ENCODE measurements around the gene TIAM1.

Gene TIAM1

GRCh38 chr21:31316072-31316471, 28.0 kb downstream of the TIAM1 start:
- no peak overlapping the region for H3K4me2 ChIP-seq
- no peak overlapping the region for H3K4me3 ChIP-seq
- peaks cover 0 to 27% (median 20%) of the 10 kb centered on the region in 11 experiments; a peak in 16 of 22 replicates for H3K9me3 ChIP-seq (replicated peaks in 1 of 11)
- peaks cover 0 to 12% (median 9%) of the 10 kb centered on the region in 11 experiments; a peak in 9 of 22 replicates for H3K36me3 ChIP-seq
- no peaks in the 10 kb centered on the region for H4K20me1 ChIP-seq
- peaks cover 0 to 2% (median 0%) of the 10 kb centered on the region in 10 experiments; a peak in 1 of 20 replicates for H3K4me1 ChIP-seq
- no peak overlapping the region for H3K27ac ChIP-seq
- H3K27me3 ChIP-seq = no peaks in the 10 kb centered on the region
- no peak overlapping the region for H3K9ac ChIP-seq
- TF ChIP-seq Cebpa-rat (IDR thresholded peaks at IDR 0.05) = no peak

GRCh38 chr21:31310750-31311149, 33.3 kb downstream of the TIAM1 start:
- H3K27me3 ChIP-seq = no peaks in the 10 kb centered on the region
- no peaks in the 10 kb centered on the region for H4K20me1 ChIP-seq
- no peak overlapping the region for H3K27ac ChIP-seq
- H3K9ac ChIP-seq = no peak overlapping the region
- H3K9me3 ChIP-seq (replicated peaks in 1 of 11) = peaks cover 0 to 13% (median 5%) of the 10 kb centered on the region in 11 experiments; a peak in 14 of 22 replicates
- peak overlapping the region in 1 of 11 experiments; percentile 11; a peak in 1 of 22 replicates for H3K4me2 ChIP-seq
- H3K4me1 ChIP-seq = peaks cover 0 to 16% (median 4%) of the 10 kb centered on the region in 10 experiments; a peak in 12 of 20 replicates
- H3K4me3 ChIP-seq = no peak overlapping the region
- no peak for TF ChIP-seq Cebpa-rat (IDR thresholded peaks at IDR 0.05)
- H3K36me3 ChIP-seq = peaks cover 0 to 12% (median 4%) of the 10 kb centered on the region in 11 experiments; a peak in 4 of 22 replicates

- H3K36me3 ChIP-seq = peaks cover 0 to 12% (median 0%) of the 10 kb centered on the region in 11 experiments; a peak in 4 of 22 replicates
- H3K9me3 ChIP-seq (replicated peaks in 1 of 11) = peaks cover 0 to 7% (median 0%) of the 10 kb centered on the region in 11 experiments; a peak in 2 of 22 replicates
- no peak overlapping the region for H3K27ac ChIP-seq
- TF ChIP-seq Cebpa-rat (IDR thresholded peaks at IDR 0.05) = no peak
- H4K20me1 ChIP-seq = no peaks in the 10 kb centered on the region
- H3K4me1 ChIP-seq = peaks cover 0 to 22% (median 8%) of the 10 kb centered on the region in 10 experiments; a peak in 12 of 20 replicates
- H3K27me3 ChIP-seq = no peaks in the 10 kb centered on the region
- no peak overlapping the region for H3K4me2 ChIP-seq
- no peak overlapping the region for H3K4me3 ChIP-seq
- H3K9ac ChIP-seq = no peak overlapping the region
These were observed 35.5 kb downstream of the TIAM1 start for GRCh38 chr21:31308584-31308983.

- TF ChIP-seq Cebpa-rat (IDR thresholded peaks at IDR 0.05) = no peak
- H3K27ac ChIP-seq = no peak overlapping the region
- peaks cover 0 to 7% (median 0%) of the 10 kb centered on the region in 11 experiments; a peak in 2 of 22 replicates for H3K9me3 ChIP-seq (replicated peaks in 1 of 11)
- H3K4me3 ChIP-seq = no peak overlapping the region
- no peak overlapping the region for H3K9ac ChIP-seq
- H3K36me3 ChIP-seq = peaks cover 0 to 10% (median 0%) of the 10 kb centered on the region in 11 experiments; a peak in 4 of 22 replicates
- no peaks in the 10 kb centered on the region; a peak in 1 of 22 replicates for H4K20me1 ChIP-seq
- peak overlapping the region in 7 of 11 experiments; percentile 4 to 55 (median 37); a peak in 8 of 22 replicates for H3K4me2 ChIP-seq
- H3K27me3 ChIP-seq = no peaks in the 10 kb centered on the region
- H3K4me1 ChIP-seq = peaks cover 0 to 18% (median 8%) of the 10 kb centered on the region in 10 experiments; a peak in 12 of 20 replicates
These were observed 38.2 kb downstream of the TIAM1 start for GRCh38 chr21:31305888-31306287.

GRCh38 chr21:31299291-31300147, 44.5 kb downstream of the TIAM1 start:
- no peak overlapping the region for H3K9ac ChIP-seq
- no peaks in the 10 kb centered on the region; a peak in 1 of 22 replicates for H4K20me1 ChIP-seq
- H3K4me2 ChIP-seq = no peak overlapping the region
- H3K27ac ChIP-seq = no peak overlapping the region
- H3K9me3 ChIP-seq (replicated peaks in 1 of 11) = peaks cover 0 to 15% (median 6%) of the 10 kb centered on the region in 11 experiments; a peak in 14 of 22 replicates
- peaks cover 0 to 4% (median 0%) of the 10 kb centered on the region in 10 experiments; a peak in 7 of 20 replicates for H3K4me1 ChIP-seq
- no peak overlapping the region for H3K4me3 ChIP-seq
- no peak for TF ChIP-seq Cebpa-rat (IDR thresholded peaks at IDR 0.05)
- peaks cover 0 to 6% (median 0%) of the 10 kb centered on the region in 11 experiments; a peak in 5 of 22 replicates for H3K36me3 ChIP-seq
- H3K27me3 ChIP-seq = no peaks in the 10 kb centered on the region

GRCh38 chr21:31298618-31299269, 45.3 kb downstream of the TIAM1 start:
- no peak overlapping the region for H3K4me3 ChIP-seq
- H3K27me3 ChIP-seq = no peaks in the 10 kb centered on the region
- H3K4me1 ChIP-seq = peaks cover 0 to 12% (median 0%) of the 10 kb centered on the region in 10 experiments; a peak in 8 of 20 replicates
- no peak overlapping the region for H3K4me2 ChIP-seq
- no peaks in the 10 kb centered on the region; a peak in 1 of 22 replicates for H4K20me1 ChIP-seq
- no peak overlapping the region for H3K9ac ChIP-seq
- H3K27ac ChIP-seq = no peak overlapping the region
- peaks cover 0 to 6% (median 0%) of the 10 kb centered on the region in 11 experiments; a peak in 5 of 22 replicates for H3K36me3 ChIP-seq
- peaks cover 0 to 15% (median 6%) of the 10 kb centered on the region in 11 experiments; a peak in 14 of 22 replicates for H3K9me3 ChIP-seq (replicated peaks in 1 of 11)
- no peak for TF ChIP-seq Cebpa-rat (IDR thresholded peaks at IDR 0.05)

- Histone ChIP-seq H3K4me1 (peaks cover 0 to 17% (median 0%) of the 10 kb centered on the region in 10 experiments; a peak in 8 of 20 replicates), H3K36me3 (peaks cover 0 to 9% (median 6%) of the 10 kb centered on the region in 11 experiments; a peak in 9 of 22 replicates), H3K27ac (no peak overlapping the region), H3K27me3 (no peaks in the 10 kb centered on the region), H3K4me3 (no peak overlapping the region), H3K9ac (no peak overlapping the region), H3K4me2 (no peak overlapping the region), H4K20me1 (no peaks in the 10 kb centered on the region; a peak in 1 of 22 replicates), H3K9me3 (replicated peaks in 1 of 11) (peaks cover 0 to 17% (median 7%) of the 10 kb centered on the region in 11 experiments; a peak in 14 of 22 replicates)
- no peak for TF ChIP-seq Cebpa-rat (IDR thresholded peaks at IDR 0.05)
These were observed 46.3 kb downstream of the TIAM1 start for GRCh38 chr21:31297806-31298205.

GRCh38 chr21:31295676-31296075, 48.4 kb downstream of the TIAM1 start:
- no peak overlapping the region for H3K4me2 ChIP-seq
- peaks cover 0 to 12% (median 7%) of the 10 kb centered on the region in 11 experiments; a peak in 9 of 22 replicates for H3K36me3 ChIP-seq
- no peak overlapping the region for H3K4me3 ChIP-seq
- H3K4me1 ChIP-seq = peaks cover 0 to 17% (median 0%) of the 10 kb centered on the region in 10 experiments; a peak in 8 of 20 replicates
- H3K27ac ChIP-seq = no peak overlapping the region
- H3K9ac ChIP-seq = no peak overlapping the region
- H4K20me1 ChIP-seq = no peaks in the 10 kb centered on the region
- no peak for TF ChIP-seq Cebpa-rat (IDR thresholded peaks at IDR 0.05)
- peaks cover 0 to 17% (median 7%) of the 10 kb centered on the region in 11 experiments; a peak in 14 of 22 replicates for H3K9me3 ChIP-seq (replicated peaks in 1 of 11)
- H3K27me3 ChIP-seq = no peaks in the 10 kb centered on the region

All from BLaER1 treated with 17β-estradiol and CSF1 and Interleukin-3, amounts not matched to agents 10 nM and 100 nM (cell line).